Endodermal cell (in vitro differentiated cells): Measurements from ENCODE around the gene MSMP. TPM values are rescaled to one million over a fixed set of nuclear protein-coding genes. Genes with fewer than 3 reads are reported as not detected.

Experiments
- DNase-seq: peaks from one replicate; pipeline ENCODE4 v3.0.0-alpha.2; 2017
- H3K27ac ChIP-seq: 2 replicates; pipeline ENCODE4 v1.5.1; 2013; ENCODE audit warnings: mild to moderate bottlenecking, low read depth, low read length, moderate library complexity
- H3K27me3 ChIP-seq: 2 replicates; pipeline ENCODE4 v1.6.1; 2013; ENCODE audit warnings: mild to moderate bottlenecking, low read length, moderate library complexity; ENCODE audit not compliant: insufficient read depth, control insufficient read depth, poor library complexity, severe bottlenecking
- H3K36me3 ChIP-seq: 2 replicates; pipeline ENCODE4 v1.7.0; 2013; ENCODE audit warnings: mild to moderate bottlenecking, low read length, moderate library complexity; ENCODE audit not compliant: control insufficient read depth, insufficient read depth
- H3K4me1 ChIP-seq: one replicate; pipeline ENCODE4 v1.7.0; 2013; ENCODE audit warnings: low read length; ENCODE audit not compliant: control insufficient read depth, insufficient read depth
- H3K4me3 ChIP-seq: 2 replicates; pipeline ENCODE4 v1.5.1; 2013; ENCODE audit warnings: mild to moderate bottlenecking, low read length, moderate library complexity
- H3K9ac ChIP-seq: 2 replicates; pipeline ENCODE4 v1.6.1; 2013; ENCODE audit warnings: mild to moderate bottlenecking, low read length, moderate library complexity; ENCODE audit not compliant: poor library complexity, severe bottlenecking; ENCODE audit errors: extremely low read depth
- H3K9me3 ChIP-seq: 2 replicates; pipeline ENCODE4 v1.6.1; 2013; ENCODE audit warnings: mild to moderate bottlenecking, low read length, moderate library complexity; ENCODE audit not compliant: control insufficient read depth
- H3K27ac Mint-ChIP-seq: 2 replicates; pipeline ENCODE4 v1.8.0; 2020; ENCODE audit warnings: mixed read lengths
- H3K27me3 Mint-ChIP-seq: 2 replicates; pipeline ENCODE4 v1.8.0; 2021; ENCODE audit warnings: mild to moderate bottlenecking, mixed read lengths; ENCODE audit not compliant: insufficient read depth
- H3K36me3 Mint-ChIP-seq: 2 replicates; pipeline ENCODE4 v1.8.0; 2020; ENCODE audit warnings: low read depth, mixed read lengths
- H3K4me1 Mint-ChIP-seq: 2 replicates; pipeline ENCODE4 v1.8.0; 2020; ENCODE audit warnings: mixed read lengths
- H3K4me3 Mint-ChIP-seq: 2 replicates; pipeline ENCODE4 v1.8.0; 2020; ENCODE audit warnings: mild to moderate bottlenecking, moderate library complexity, mixed read lengths
- H3K9me3 Mint-ChIP-seq: 2 replicates; pipeline ENCODE4 v1.8.0; 2020; ENCODE audit warnings: mild to moderate bottlenecking, mixed read lengths
- WGBS, 2 experiments: methylation state at CpG; one replicate each; pipeline versions ENCODE4 v1.1.5 to v1.1.7; 2013; ENCODE audit warnings: missing lambda C conversion rate in 2 of 2, mixed read lengths in 1 of 2; ENCODE audit not compliant: insufficient coverage in 1 of 2, insufficient read length in 1 of 2; 5-methylcytosine and 5-hydroxymethylcytosine counted together
- total RNA-seq, 2 donors: library from RNA; stranded (reverse); fragmentation: NEBNext Ultra II Directional in 1 of 2; extraction: Animal tissue kit (Norgen Biotek cat#: 25700) in 1 of 2; gene quantifications; 2 replicates in 1 of 2; 3 replicates in 1 of 2; pipeline ENCODE4 v1.2.1, GENCODE V29; 2021
- TF ChIP-seq, protein P1 (sequence below): fragments of 200-600 bp; sonication (generic); conservative IDR thresholded peaks from 2 replicates; pipeline ENCODE4 v1.5.0; 2021; ENCODE audit warnings: antibody characterized with exemption, mild to moderate bottlenecking

The MSMP gene
- total RNA-seq, 2 donors from 2014 or later: 0.66 TPM; not detected in 1

DNA sequence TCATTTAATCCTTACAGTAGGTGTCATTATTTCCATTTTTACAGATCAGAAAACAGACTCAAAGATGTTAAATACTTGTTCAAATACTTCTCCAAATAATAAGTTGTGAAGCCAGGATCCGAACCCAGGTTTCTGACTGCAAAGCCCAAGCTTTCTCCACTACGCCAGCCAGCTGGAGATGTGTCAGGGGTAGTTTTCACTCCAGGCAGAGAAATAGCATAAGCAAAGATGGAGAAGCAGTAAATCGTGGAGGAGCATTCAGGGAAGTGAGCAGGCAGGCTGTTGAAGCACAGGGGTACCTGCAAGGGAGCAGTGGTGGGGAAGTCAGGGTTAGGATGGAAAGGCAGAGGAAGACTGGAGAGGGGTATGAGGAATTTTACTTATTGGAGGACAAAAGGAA, 25.0 kb downstream of the MSMP start:
- Mint-ChIP-seq H3K4me1 (peaks cover 20% of the 10 kb centered on the region), H3K4me3 (no peak overlapping the region), H3K27ac (no peak overlapping the region), H3K27me3 (no peaks in the 10 kb centered on the region), H3K36me3 (peaks cover 19% of the 10 kb centered on the region), H3K9me3 (no peaks in the 10 kb centered on the region)
- Histone ChIP-seq H3K4me1 (peaks cover 13% of the 10 kb centered on the region), H3K4me3 (peak overlapping the region; percentile 97), H3K27me3 (no peaks in the 10 kb centered on the region), H3K36me3 (peaks cover 24% of the 10 kb centered on the region), H3K27ac (no peak overlapping the region), H3K9ac (peak overlapping the region; percentile 60), H3K9me3 (no peaks in the 10 kb centered on the region)
- no peak for DNase-seq
- TF ChIP-seq, protein P1, sequence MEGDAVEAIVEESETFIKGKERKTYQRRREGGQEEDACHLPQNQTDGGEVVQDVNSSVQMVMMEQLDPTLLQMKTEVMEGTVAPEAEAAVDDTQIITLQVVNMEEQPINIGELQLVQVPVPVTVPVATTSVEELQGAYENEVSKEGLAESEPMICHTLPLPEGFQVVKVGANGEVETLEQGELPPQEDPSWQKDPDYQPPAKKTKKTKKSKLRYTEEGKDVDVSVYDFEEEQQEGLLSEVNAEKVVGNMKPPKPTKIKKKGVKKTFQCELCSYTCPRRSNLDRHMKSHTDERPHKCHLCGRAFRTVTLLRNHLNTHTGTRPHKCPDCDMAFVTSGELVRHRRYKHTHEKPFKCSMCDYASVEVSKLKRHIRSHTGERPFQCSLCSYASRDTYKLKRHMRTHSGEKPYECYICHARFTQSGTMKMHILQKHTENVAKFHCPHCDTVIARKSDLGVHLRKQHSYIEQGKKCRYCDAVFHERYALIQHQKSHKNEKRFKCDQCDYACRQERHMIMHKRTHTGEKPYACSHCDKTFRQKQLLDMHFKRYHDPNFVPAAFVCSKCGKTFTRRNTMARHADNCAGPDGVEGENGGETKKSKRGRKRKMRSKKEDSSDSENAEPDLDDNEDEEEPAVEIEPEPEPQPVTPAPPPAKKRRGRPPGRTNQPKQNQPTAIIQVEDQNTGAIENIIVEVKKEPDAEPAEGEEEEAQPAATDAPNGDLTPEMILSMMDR: no peak
- 88 to 93% methylated on average over 3 of the region's 3 CpGs for WGBS, 2 experiments

DNA sequence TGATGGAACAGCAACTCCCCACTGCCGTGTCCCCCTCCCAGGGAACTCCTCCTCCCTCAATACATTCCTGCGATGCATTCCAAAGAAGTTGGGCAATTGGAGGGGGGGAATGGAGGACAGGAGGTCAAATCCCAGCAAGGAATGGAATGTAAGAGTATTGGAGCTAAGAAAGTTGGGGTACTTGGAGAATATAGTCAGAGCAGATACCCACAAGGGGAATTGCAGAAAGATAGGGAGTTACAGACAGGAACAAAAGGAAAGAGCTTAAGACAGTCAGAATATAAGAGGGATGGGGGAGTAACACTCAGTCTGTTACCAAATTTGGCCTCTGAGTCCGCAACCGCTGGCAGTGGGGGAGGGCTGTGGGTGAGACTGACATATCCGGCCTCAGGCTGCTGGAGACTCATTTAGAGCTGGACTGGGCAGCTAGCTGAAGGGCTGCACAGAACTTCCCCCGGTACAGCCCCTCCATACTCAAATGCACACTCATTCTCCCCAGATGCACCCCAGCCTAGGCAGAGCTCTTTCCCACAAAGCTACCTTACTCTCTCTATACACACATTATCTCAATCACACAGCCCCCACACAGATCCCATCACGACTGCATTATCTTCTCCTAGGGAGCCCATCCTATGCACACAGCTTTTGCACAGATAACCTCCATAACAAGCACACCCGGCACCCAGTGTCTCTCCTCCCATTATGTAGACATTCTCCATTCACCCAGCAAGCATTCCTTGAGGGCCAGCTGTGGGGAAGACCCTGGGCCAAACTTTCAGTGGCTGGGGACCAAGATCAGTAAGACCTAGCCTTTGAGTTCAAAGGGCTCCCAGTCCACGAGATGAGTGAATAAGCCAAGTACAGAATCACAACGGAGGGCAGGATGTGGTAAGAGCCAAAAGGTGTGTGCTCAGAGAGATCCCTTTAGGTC, 25.8 kb downstream of the MSMP start:
- DNase-seq: peak; percentile 80
- 17 to 18% methylated on average over 5 to 10 of the region's 10 CpGs for WGBS, 2 experiments
- H3K9me3 ChIP-seq: no peaks in the 10 kb centered on the region

DNA sequence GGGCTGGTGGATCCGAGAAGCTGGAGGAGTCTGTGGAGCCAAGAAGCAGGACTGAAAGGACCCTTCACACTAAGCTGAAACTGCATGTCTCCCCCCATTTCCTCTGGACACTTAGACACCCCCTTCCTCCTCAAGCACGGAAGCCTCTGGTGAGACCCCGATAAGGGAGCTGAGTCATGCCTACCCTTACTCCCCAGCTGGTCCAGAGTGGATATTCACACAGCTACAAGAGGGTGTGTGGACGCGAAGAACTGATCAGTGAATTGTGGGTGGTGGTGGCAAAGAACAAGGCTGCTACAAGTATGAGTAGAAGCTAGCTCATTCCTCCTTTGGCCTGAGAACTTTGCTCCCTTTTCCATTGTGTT, 26.4 kb downstream of the MSMP start:
- H3K9ac ChIP-seq: peak overlapping the region; percentile 60
- peaks cover 13% of the 10 kb centered on the region for H3K4me1 ChIP-seq
- TF ChIP-seq, protein P1: no peak
- H3K4me3 ChIP-seq: peak overlapping the region; percentile 97
- H3K36me3 ChIP-seq: peaks cover 35% of the 10 kb centered on the region
- DNase-seq: no peak
- H3K4me3 Mint-ChIP-seq: no peak overlapping the region
- H3K27ac ChIP-seq: peak overlapping the region; percentile 86
- no peak overlapping the region for H3K27ac Mint-ChIP-seq
- H3K9me3 Mint-ChIP-seq: no peaks in the 10 kb centered on the region
- H3K36me3 Mint-ChIP-seq: peaks cover 31% of the 10 kb centered on the region
- no peaks in the 10 kb centered on the region for H3K9me3 ChIP-seq
- 35 to 62% methylated on average over 4 to 5 of the region's 5 CpGs for WGBS, 2 experiments
- H3K27me3 ChIP-seq: no peaks in the 10 kb centered on the region
- H3K4me1 Mint-ChIP-seq: peaks cover 13% of the 10 kb centered on the region
- H3K27me3 Mint-ChIP-seq: no peaks in the 10 kb centered on the region

More for the DNA sequence above, 25.8 kb downstream of the MSMP start:
- Mint-ChIP-seq H3K27me3 (no peaks in the 10 kb centered on the region), H3K36me3 (peaks cover 26% of the 10 kb centered on the region), H3K27ac (no peak overlapping the region), H3K4me3 (no peak overlapping the region), H3K9me3 (no peaks in the 10 kb centered on the region), H3K4me1 (peaks cover 18% of the 10 kb centered on the region)
- no peaks in the 10 kb centered on the region for H3K27me3 ChIP-seq
- peaks cover 30% of the 10 kb centered on the region for H3K36me3 ChIP-seq
- H3K4me3 ChIP-seq: peak overlapping the region; percentile 97
- peak overlapping the region; percentile 86 for H3K27ac ChIP-seq
- peaks cover 13% of the 10 kb centered on the region for H3K4me1 ChIP-seq
- peak overlapping the region; percentile 60 for H3K9ac ChIP-seq
- TF ChIP-seq, protein P1: no peak
